OCI-LY3 (cell line): ENCODE data around the gene RNASET2.

Experiments used
- EZH2phosphoT487 ChIP-seq: fragments of 200-600 bp; shearing (Covaris generic); IDR thresholded peaks from 2 replicates; pipeline ENCODE4 v1.6.1; 2018; ENCODE audit warnings: antibody characterized with exemption, mixed run types, low read depth
- TF ChIP-seq, protein P1 (sequence below): fragments of 200-600, 300-600 bp; sonication (generic); IDR thresholded peaks from 2 replicates; pipeline ENCODE4 v1.5.1; 2014; ENCODE audit warnings: antibody characterized with exemption, low read length, low read depth

DNA sequence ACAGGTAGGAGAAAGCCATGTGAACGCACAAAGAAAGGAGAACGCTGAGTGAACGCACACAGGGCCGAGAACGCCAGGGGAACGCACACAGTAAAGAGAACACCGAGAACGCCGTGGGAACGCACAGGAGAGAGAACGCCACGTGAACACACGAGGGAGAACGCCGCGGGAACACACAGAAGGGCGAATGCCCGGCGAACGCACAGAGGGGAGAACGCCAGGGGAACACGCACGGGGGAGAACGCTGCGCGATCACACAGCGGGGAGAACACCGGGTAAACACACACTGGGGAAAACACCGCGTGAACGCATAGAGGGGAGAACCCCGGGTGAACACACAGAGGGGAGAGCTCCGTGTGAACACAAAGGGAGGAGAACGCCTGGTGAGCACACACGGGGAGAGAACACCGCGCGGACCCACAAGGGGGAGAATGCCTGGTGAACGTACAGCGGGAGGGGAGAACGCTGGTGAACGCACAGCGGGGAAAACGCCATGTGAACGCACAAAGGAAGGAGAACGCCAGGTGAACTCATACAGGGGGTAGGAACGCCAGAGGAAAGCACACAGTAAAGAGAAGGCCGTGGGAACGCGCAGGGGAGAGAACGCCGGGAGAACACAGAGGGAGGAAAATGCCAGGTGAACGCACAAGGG, 55.3 kb downstream of the RNASET2 start:
- TF ChIP-seq, protein P1, sequence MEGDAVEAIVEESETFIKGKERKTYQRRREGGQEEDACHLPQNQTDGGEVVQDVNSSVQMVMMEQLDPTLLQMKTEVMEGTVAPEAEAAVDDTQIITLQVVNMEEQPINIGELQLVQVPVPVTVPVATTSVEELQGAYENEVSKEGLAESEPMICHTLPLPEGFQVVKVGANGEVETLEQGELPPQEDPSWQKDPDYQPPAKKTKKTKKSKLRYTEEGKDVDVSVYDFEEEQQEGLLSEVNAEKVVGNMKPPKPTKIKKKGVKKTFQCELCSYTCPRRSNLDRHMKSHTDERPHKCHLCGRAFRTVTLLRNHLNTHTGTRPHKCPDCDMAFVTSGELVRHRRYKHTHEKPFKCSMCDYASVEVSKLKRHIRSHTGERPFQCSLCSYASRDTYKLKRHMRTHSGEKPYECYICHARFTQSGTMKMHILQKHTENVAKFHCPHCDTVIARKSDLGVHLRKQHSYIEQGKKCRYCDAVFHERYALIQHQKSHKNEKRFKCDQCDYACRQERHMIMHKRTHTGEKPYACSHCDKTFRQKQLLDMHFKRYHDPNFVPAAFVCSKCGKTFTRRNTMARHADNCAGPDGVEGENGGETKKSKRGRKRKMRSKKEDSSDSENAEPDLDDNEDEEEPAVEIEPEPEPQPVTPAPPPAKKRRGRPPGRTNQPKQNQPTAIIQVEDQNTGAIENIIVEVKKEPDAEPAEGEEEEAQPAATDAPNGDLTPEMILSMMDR: no peak
- TF ChIP-seq EZH2phosphoT487: no peak
